ENCODE measurements around the gene ZNF556.

The ZNF556 gene

GRCh38 chr19:2853015-2853606 is 14.0 kb upstream of the ZNF556 start:
- DNase-seq (ENCODE audit: insufficient read length, low spot score) (no peak), FAIRE-seq (no peak)
- TF ChIP-seq, protein P1, sequence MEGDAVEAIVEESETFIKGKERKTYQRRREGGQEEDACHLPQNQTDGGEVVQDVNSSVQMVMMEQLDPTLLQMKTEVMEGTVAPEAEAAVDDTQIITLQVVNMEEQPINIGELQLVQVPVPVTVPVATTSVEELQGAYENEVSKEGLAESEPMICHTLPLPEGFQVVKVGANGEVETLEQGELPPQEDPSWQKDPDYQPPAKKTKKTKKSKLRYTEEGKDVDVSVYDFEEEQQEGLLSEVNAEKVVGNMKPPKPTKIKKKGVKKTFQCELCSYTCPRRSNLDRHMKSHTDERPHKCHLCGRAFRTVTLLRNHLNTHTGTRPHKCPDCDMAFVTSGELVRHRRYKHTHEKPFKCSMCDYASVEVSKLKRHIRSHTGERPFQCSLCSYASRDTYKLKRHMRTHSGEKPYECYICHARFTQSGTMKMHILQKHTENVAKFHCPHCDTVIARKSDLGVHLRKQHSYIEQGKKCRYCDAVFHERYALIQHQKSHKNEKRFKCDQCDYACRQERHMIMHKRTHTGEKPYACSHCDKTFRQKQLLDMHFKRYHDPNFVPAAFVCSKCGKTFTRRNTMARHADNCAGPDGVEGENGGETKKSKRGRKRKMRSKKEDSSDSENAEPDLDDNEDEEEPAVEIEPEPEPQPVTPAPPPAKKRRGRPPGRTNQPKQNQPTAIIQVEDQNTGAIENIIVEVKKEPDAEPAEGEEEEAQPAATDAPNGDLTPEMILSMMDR (IDR thresholded peaks at IDR 0.05; ENCODE audit: insufficient read depth, missing control alignments): no peak

GRCh38 chr19:2854849-2855248 is 12.3 kb upstream of the ZNF556 start:
- DNase-seq (ENCODE audit: insufficient read length, low spot score) (no peak), FAIRE-seq (no peak)
- TF ChIP-seq, protein P1 (IDR thresholded peaks at IDR 0.05; ENCODE audit: insufficient read depth, missing control alignments): no peak

GRCh38 chr19:2856457-2857050 is 10.6 kb upstream of the ZNF556 start:
- no peak for FAIRE-seq
- TF ChIP-seq, protein P1 (IDR thresholded peaks at IDR 0.05; ENCODE audit: insufficient read depth, missing control alignments): no peak
- DNase-seq (ENCODE audit: insufficient read length, low spot score): no peak

- FAIRE-seq (no peak), DNase-seq (ENCODE audit: insufficient read length, low spot score) (no peak)
- TF ChIP-seq, protein P1 (IDR thresholded peaks at IDR 0.05; ENCODE audit: insufficient read depth, missing control alignments): no peak
Measured at GRCh38 chr19:2858864-2859263, 8.3 kb upstream of the ZNF556 start.

- TF ChIP-seq, protein P1 (IDR thresholded peaks at IDR 0.05; ENCODE audit: insufficient read depth, missing control alignments): no peak
- no peak for FAIRE-seq
- DNase-seq (ENCODE audit: insufficient read length, low spot score): no peak
Measured at GRCh38 chr19:2863816-2864215, 3.3 kb upstream of the ZNF556 start.

- DNase-seq (ENCODE audit: insufficient read length, low spot score) (no peak), FAIRE-seq (no peak)
- TF ChIP-seq, protein P1 (IDR thresholded peaks at IDR 0.05; ENCODE audit: insufficient read depth, missing control alignments): no peak
Measured at GRCh38 chr19:2865334-2866100, 1.6 kb upstream of the ZNF556 start.

Data from D721Med (cell line).